ENCODE data around the gene ACTN4.

DNA sequence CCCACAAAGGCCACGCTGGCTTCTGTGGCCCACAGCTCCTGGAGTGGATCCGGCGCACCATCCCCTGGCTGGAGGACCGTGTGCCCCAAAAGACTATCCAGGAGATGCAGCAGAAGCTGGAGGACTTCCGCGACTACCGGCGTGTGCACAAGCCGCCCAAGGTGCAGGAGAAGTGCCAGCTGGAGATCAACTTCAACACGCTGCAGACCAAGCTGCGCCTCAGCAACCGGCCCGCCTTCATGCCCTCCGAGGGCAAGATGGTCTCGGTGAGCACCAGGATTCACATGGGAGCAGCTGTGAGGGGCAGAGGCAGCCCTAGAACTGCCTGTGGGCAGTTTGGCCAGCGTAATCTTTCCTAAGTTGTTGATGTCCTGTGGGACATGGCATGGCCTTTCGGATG, 69.6 kb downstream of the ACTN4 start:
- TF ChIP-seq, protein P1, sequence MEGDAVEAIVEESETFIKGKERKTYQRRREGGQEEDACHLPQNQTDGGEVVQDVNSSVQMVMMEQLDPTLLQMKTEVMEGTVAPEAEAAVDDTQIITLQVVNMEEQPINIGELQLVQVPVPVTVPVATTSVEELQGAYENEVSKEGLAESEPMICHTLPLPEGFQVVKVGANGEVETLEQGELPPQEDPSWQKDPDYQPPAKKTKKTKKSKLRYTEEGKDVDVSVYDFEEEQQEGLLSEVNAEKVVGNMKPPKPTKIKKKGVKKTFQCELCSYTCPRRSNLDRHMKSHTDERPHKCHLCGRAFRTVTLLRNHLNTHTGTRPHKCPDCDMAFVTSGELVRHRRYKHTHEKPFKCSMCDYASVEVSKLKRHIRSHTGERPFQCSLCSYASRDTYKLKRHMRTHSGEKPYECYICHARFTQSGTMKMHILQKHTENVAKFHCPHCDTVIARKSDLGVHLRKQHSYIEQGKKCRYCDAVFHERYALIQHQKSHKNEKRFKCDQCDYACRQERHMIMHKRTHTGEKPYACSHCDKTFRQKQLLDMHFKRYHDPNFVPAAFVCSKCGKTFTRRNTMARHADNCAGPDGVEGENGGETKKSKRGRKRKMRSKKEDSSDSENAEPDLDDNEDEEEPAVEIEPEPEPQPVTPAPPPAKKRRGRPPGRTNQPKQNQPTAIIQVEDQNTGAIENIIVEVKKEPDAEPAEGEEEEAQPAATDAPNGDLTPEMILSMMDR (conservative IDR thresholded peaks at IDR 0.05 in 1 of 2, IDR thresholded peaks at IDR 0.05 in 1 of 2; ENCODE audit: extremely low read depth in 1 of 2, insufficient read depth in 1 of 2, low read depth in 1 of 2, low read length in 2 of 2) = no peak
- TF ChIP-seq EZH2 (IDR thresholded peaks at IDR 0.05; ENCODE audit: borderline replicate concordance, low read length) = no peak

All from mammary epithelial cell (primary cell).